ENCODE measurements around the gene VWA5A. TPM values are rescaled to one million over a fixed set of nuclear protein-coding genes. Genes with fewer than 3 reads are reported as not detected.

Gene VWA5A
- total and polyA plus RNA-seq, 10 of the 15 experiments (the other 5 are each of a cell fraction or from before 2014, with no cell fraction given) = 0.45 to 1.6 (median 1.0) TPM

- TF ChIP-seq BCLAF1 (IDR thresholded peaks at IDR 0.05) (no peak), PKNOX1 (IDR thresholded peaks at IDR 0.05) (0 out of 2 replicates have a peak, but pooled peaks have one; percentile 30), SMARCA5 (IDR thresholded peaks at IDR 0.05) (peak; percentile 96), SIX5 (IDR thresholded peaks at IDR 0.05; ENCODE audit: low read depth, low read length, severe bottlenecking) (no peak), HDAC2 (IDR thresholded peaks at IDR 0.05) (no peak), RCOR1 (conservative IDR thresholded peaks at IDR 0.05; ENCODE audit: low read depth, low read length) (no peak), POLR2AphosphoS5 (IDR thresholded peaks at IDR 0.05; ENCODE audit: low read length) (no peak), SMAD5 (IDR thresholded peaks at IDR 0.05; ENCODE audit: low read depth) (no peak), CEBPB (IDR thresholded peaks at IDR 0.05; ENCODE audit: borderline replicate concordance in 1 of 2, low read depth in 2 of 2, low read length in 2 of 2) (0 out of 4 replicates have a peak, but pooled peaks of 1 of the 2 experiments have one; percentile 28), SREBF2 (IDR thresholded peaks at IDR 0.05; ENCODE audit: low read length) (no peak), HCFC1 (IDR thresholded peaks at IDR 0.05; ENCODE audit: low read length) (no peak), MYB (IDR thresholded peaks at IDR 0.05; ENCODE audit: borderline replicate concordance, low read depth, low read length) (no peak), SUPT20H (IDR thresholded peaks at IDR 0.05; ENCODE audit: borderline replicate concordance, control insufficient read depth, low read depth, low read length) (no peak), SIN3A (IDR thresholded peaks at IDR 0.05; ENCODE audit: low read depth, low read length) (no peak), KDM1A (IDR thresholded peaks at IDR 0.05; ENCODE audit: borderline replicate concordance) (no peak), NR2C2 (IDR thresholded peaks at IDR 0.05; ENCODE audit: borderline replicate concordance, control insufficient read depth, insufficient read length, low read depth) (no peak), RAD21 (IDR thresholded peaks at IDR 0.05; ENCODE audit: insufficient read depth, low read depth, low read length) (peak; percentile 79), CHD2 (IDR thresholded peaks at IDR 0.05; ENCODE audit: borderline replicate concordance, low read depth, low read length) (no peak), SP1 (IDR thresholded peaks at IDR 0.05; ENCODE audit: low read depth, low read length) (peak; percentile 35), NR2F1 (conservative IDR thresholded peaks at IDR 0.05) (no peak), FOXM1 (IDR thresholded peaks at IDR 0.05; ENCODE audit: low read depth, low read length) (peak; percentile 92), CEBPZ (IDR thresholded peaks at IDR 0.05; ENCODE audit: low read depth, low read length) (no peak), BMI1 (IDR thresholded peaks at IDR 0.05; ENCODE audit: borderline replicate concordance) (peak; percentile 72), BACH1 (IDR thresholded peaks at IDR 0.05; ENCODE audit: borderline replicate concordance) (peak; percentile 91; the same call in 1 of the 2 replicates)
Measured at GRCh38 chr11:124070915-124071622, 44.2 kb upstream of the VWA5A start (continued).
